Measurements from ENCODE around the gene ZFYVE28. TPM values are rescaled to one million over a fixed set of nuclear protein-coding genes. Genes with fewer than 3 reads are reported as not detected.

Gene ZFYVE28
- total RNA-seq, 6 experiments from 2014 or later = 2.5 to 9.6 (median 4.8) TPM

- intact Hi-C loops (cut with DNase I) = no loop called here
- TF ChIP-seq CTCF (IDR thresholded peaks at IDR 0.05) = no peak
- TF ChIP-seq POLR2A (IDR thresholded peaks at IDR 0.05) = no peak
- Histone ChIP-seq H3K27me3 (no peaks in the 10 kb centered on the region), H3K36me3 (no peaks in the 10 kb centered on the region), H3K4me3 (peak overlapping the region; percentile 86 to 93 (median 90)), H3K9me3 (no peaks in the 10 kb centered on the region), H3K27ac (peak overlapping the region; percentile 57 to 76 (median 73)), H3K4me1 (peaks cover 0 to 31% (median 3%) of the 10 kb centered on the region in 4 donors)
- DNase-seq (peak; percentile 37 to 60 (median 46)), ATAC-seq (no peak)
- 22% methylated on average over 5 of the region's 23 CpGs for WGBS (ENCODE audit: insufficient coverage, low coverage, low lambda C conversion rate, missing lambda C conversion rate)
Measured at GRCh38 chr4:2260344-2261109, 157.9 kb downstream of the ZFYVE28 start.

DNA sequence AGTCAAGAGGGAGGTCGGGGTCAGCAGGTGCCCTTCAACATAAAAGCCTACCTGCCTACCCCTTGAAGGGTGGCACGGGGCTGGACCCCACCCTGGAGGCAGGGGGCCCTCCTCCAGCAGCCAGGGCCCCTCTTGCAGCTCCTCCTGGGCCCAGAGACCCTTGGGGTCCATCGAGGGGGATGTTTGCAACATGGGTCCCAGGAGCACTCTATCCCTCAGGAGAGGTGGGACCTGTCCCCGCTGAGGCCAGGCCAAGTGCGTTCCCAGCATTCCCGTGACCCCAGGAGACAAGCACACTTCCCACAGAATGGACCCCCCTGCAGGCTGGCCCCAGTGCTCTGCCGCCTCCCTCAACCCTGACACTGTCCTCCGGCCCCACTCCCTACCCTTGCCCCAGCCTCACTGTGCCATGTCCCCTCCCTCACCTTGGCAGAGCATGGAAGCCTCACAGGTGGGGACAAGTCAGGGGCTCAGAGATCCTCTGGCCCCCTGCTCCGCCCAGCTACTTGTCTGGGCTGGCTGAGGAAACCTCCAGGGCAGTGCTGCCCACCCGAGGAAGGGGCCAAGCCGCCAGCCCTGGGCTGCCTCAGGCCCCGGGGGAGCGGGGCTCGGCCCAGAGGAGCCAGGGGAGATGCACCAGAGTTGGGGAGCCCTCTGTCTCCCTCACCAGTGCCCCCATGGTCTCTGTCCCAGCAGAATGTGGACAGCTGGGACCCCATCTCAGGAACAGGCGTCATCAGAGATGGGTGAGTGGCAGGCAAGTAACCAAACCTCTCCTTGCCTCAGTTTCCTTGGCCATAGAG lies 158.7 kb downstream of the ZFYVE28 start:
- Histone ChIP-seq H3K4me1 (peaks cover 0 to 31% (median 3%) of the 10 kb centered on the region in 4 donors), H3K4me3 (peak overlapping the region in 1 of 3 donors; percentile 93), H3K36me3 (peaks cover 0 to 4% (median 0%) of the 10 kb centered on the region in 4 donors), H3K9me3 (no peaks in the 10 kb centered on the region), H3K27me3 (no peaks in the 10 kb centered on the region), H3K27ac (peak overlapping the region in 2 of 3 donors; percentile 18 to 26)
- intact Hi-C loops (cut with DNase I) = no loop called here
- ATAC-seq = no peak
- WGBS (ENCODE audit: insufficient coverage, low coverage, low lambda C conversion rate, missing lambda C conversion rate) = 57% methylated on average over 2 of the region's 15 CpGs
- TF ChIP-seq CTCF (IDR thresholded peaks at IDR 0.05) = no peak
- TF ChIP-seq POLR2A (IDR thresholded peaks at IDR 0.05) = no peak
- DNase-seq = peak; percentile 15 to 52 (median 45)

DNA sequence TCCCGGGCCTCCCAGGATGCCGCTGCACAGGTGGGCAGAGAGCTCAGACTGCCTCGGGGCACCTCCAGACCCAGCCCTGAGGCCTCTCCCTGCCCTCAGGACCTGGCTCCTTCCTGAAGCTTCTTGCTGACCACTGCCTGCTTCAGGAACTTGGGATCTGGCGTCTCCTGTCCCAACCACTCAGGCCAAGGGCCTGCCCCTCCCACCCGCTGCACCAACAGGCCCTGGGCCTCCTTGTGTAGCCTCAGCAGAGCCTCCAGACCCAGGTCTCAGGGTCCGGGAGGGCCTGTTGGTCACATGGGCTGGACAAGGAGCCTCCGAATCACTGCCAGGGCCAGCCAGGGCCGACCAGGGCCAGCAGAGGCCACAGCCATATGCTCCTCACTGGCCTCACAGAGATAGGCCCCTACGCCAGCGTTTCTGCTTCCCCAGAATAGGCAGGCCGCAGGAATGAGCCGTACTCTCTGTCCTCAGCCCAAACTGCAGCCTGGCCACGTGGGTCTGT lies 159.4 kb downstream of the ZFYVE28 start:
- no peak overlapping the region for H3K4me3 ChIP-seq
- H3K27ac ChIP-seq = peak overlapping the region in 1 of 3 donors; percentile 26
- peaks cover 0 to 31% (median 3%) of the 10 kb centered on the region in 4 donors for H3K4me1 ChIP-seq
- no CpG with 5 or more reads among the region's 13 CpGs for WGBS (ENCODE audit: insufficient coverage, low coverage, low lambda C conversion rate, missing lambda C conversion rate)
- TF ChIP-seq CTCF (IDR thresholded peaks at IDR 0.05) = no peak
- no peak for TF ChIP-seq POLR2A (IDR thresholded peaks at IDR 0.05)
- intact Hi-C loops (cut with DNase I) = no loop called here
- H3K27me3 ChIP-seq = no peaks in the 10 kb centered on the region
- peaks cover 0 to 11% (median 0%) of the 10 kb centered on the region in 4 donors for H3K36me3 ChIP-seq
- H3K9me3 ChIP-seq = no peaks in the 10 kb centered on the region
- ATAC-seq (no peak), DNase-seq (peak in 2 of 3 donors; percentile 14 to 44)

- intact Hi-C loops (cut with DNase I) = no loop called here
- no peaks in the 10 kb centered on the region for H3K9me3 ChIP-seq
- peaks cover 0 to 31% (median 3%) of the 10 kb centered on the region in 4 donors for H3K4me1 ChIP-seq
- DNase-seq (peak; percentile 23 to 52 (median 46)), ATAC-seq (no peak)
- H3K36me3 ChIP-seq = peaks cover 0 to 15% (median 0%) of the 10 kb centered on the region in 4 donors
- H3K27ac ChIP-seq = peak overlapping the region in 1 of 3 donors; percentile 73
- no peaks in the 10 kb centered on the region for H3K27me3 ChIP-seq
- H3K4me3 ChIP-seq = no peak overlapping the region
- WGBS (ENCODE audit: insufficient coverage, low coverage, low lambda C conversion rate, missing lambda C conversion rate) = no CpG with 5 or more reads among the region's 18 CpGs
- no peak for TF ChIP-seq POLR2A (IDR thresholded peaks at IDR 0.05)
- TF ChIP-seq CTCF (IDR thresholded peaks at IDR 0.05) = no peak
Measured at GRCh38 chr4:2258091-2259035, 160.1 kb downstream of the ZFYVE28 start.
